IMR-90 (cell line): Measurements from ENCODE around the gene CHST8. TPM values are rescaled to one million over a fixed set of nuclear protein-coding genes. Genes with fewer than 3 reads are reported as not detected.

Experiments used
- ATAC-seq: fragments of 200-7000 bp; cut with Tn5 transposase; 2 replicates; pipeline ENCODE4 v1.9.1; 2020; ENCODE audit warnings: low read depth, mild to moderate bottlenecking, moderate library complexity
- BruUV-seq: library from RNA; stranded (reverse); fragments of 400-500 nt; replicated peaks from 2 replicates; lab custom pipeline; 2021; lab: Mats Ljungman, UMichigan
- CTCF ChIA-PET: fragments of 300-600 bp; formaldehyde crosslinking; extraction: SDS; loops from one replicate; lab custom pipeline; 2021; ENCODE audit warnings: antibody characterized with exemption; lab: Yijun Ruan, JAX
- POLR2A ChIA-PET: fragments of 300-600 bp; sonication (Branson Sonifier 250); formaldehyde crosslinking; loops from one replicate; lab custom pipeline; 2022; ENCODE audit warnings: antibody characterized with exemption; ENCODE audit not compliant: unreplicated experiment; lab: Charles Lee
- DNase-seq: peaks from one replicate; pipeline ENCODE4 v3.0.0; 2013
- H2AFZ ChIP-seq: replicated peaks from 2 replicates; pipeline ENCODE3; 2013; ENCODE audit warnings: low read length, mild to moderate bottlenecking; ENCODE audit not compliant: poor library complexity
- H2AK5ac ChIP-seq: 2 replicates; pipeline ENCODE4 v1.6.1; 2013; ENCODE audit warnings: low read depth, low read length, inconsistent platforms
- H2AK9ac ChIP-seq: replicated peaks from 2 replicates; pipeline ENCODE3; 2013; ENCODE audit warnings: mild to moderate bottlenecking, low read depth, low read length, moderate library complexity; ENCODE audit not compliant: poor library complexity
- H2BK120ac ChIP-seq: 2 replicates; pipeline ENCODE4 v1.6.1; 2013; ENCODE audit warnings: low read depth, low read length, inconsistent platforms
- H2BK15ac ChIP-seq: 3 replicates; pipeline ENCODE4 v1.6.1; 2013; ENCODE audit warnings: low read depth, low read length, inconsistent platforms
- H2BK20ac ChIP-seq: 2 replicates; pipeline ENCODE4 v1.6.1; 2013; ENCODE audit warnings: low read depth, mild to moderate bottlenecking, inconsistent platforms, low read length, moderate library complexity
- H2BK5ac ChIP-seq: 2 replicates; pipeline ENCODE4 v1.6.1; 2013; ENCODE audit warnings: mild to moderate bottlenecking, low read depth, low read length, inconsistent platforms; ENCODE audit not compliant: poor library complexity, severe bottlenecking
- H3K14ac ChIP-seq: replicated peaks from 2 replicates; pipeline ENCODE4 v1.6.1; 2013; ENCODE audit warnings: low read depth, low read length, inconsistent platforms
- H3K18ac ChIP-seq: 2 replicates; pipeline ENCODE4 v1.6.1; 2013; ENCODE audit warnings: low read depth, low read length, control low read depth
- H3K23ac ChIP-seq: 2 replicates; pipeline ENCODE4 v1.6.1; 2013; ENCODE audit warnings: low read depth, low read length, inconsistent platforms
- H3K27ac ChIP-seq: 2 replicates; pipeline ENCODE4 v1.5.1; 2013; ENCODE audit warnings: mild to moderate bottlenecking, control low read depth, low read length; ENCODE audit not compliant: insufficient read depth
- H3K27me3 ChIP-seq: 2 replicates; pipeline ENCODE4 v1.6.1; 2013; ENCODE audit warnings: low read length; ENCODE audit not compliant: control insufficient read depth, insufficient read depth
- H3K36me3 ChIP-seq: 2 replicates; pipeline ENCODE4 v1.6.1; 2013; ENCODE audit warnings: low read length, mixed read lengths; ENCODE audit not compliant: control insufficient read depth, insufficient read depth
- H3K4ac ChIP-seq: 2 replicates; pipeline ENCODE4 v1.6.1; 2013; ENCODE audit warnings: low read depth, low read length, inconsistent platforms
- H3K4me1 ChIP-seq: 2 replicates; pipeline ENCODE4 v1.6.1; 2013; ENCODE audit warnings: low read length, mixed read lengths; ENCODE audit not compliant: control insufficient read depth, insufficient read depth
- H3K4me2 ChIP-seq: 2 replicates; pipeline ENCODE4 v1.6.1; 2013; ENCODE audit warnings: low read depth, mild to moderate bottlenecking, control low read depth, low read length, moderate library complexity
- H3K4me3 ChIP-seq: 2 replicates; pipeline ENCODE4 v1.5.1; 2013; ENCODE audit warnings: low read depth, mild to moderate bottlenecking, control low read depth, low read length, moderate library complexity; ENCODE audit not compliant: insufficient read depth
- H3K56ac ChIP-seq: 2 replicates; pipeline ENCODE4 v1.6.1; 2013; ENCODE audit warnings: low read length, inconsistent platforms; ENCODE audit not compliant: insufficient read depth; ENCODE audit errors: extremely low read depth
- H3K79me1 ChIP-seq, 2 experiments: 2 replicates each; pipeline ENCODE4 v1.6.1; 2013; ENCODE audit warnings: low read length in 2 of 2, inconsistent platforms in 1 of 2, low read depth in 1 of 2
- H3K9ac ChIP-seq: 2 replicates; pipeline ENCODE4 v1.6.1; 2013; ENCODE audit warnings: low read depth, low read length, control low read depth
- H3K9me1 ChIP-seq: 2 replicates; pipeline ENCODE4 v1.6.1; 2013; ENCODE audit warnings: low read length, inconsistent platforms; ENCODE audit not compliant: insufficient read depth
- H3K9me3 ChIP-seq: 2 replicates; pipeline ENCODE4 v1.6.1; 2013; ENCODE audit warnings: low read length; ENCODE audit not compliant: control insufficient read depth, insufficient read depth
- H4K20me1 ChIP-seq: 2 replicates; pipeline ENCODE4 v1.6.1; 2013; ENCODE audit warnings: low read length, inconsistent platforms; ENCODE audit not compliant: insufficient read depth
- H4K5ac ChIP-seq: 2 replicates; pipeline ENCODE4 v1.6.1; 2013; ENCODE audit warnings: mild to moderate bottlenecking, low read depth, low read length, control low read depth
- H4K8ac ChIP-seq, 2 experiments: 2 replicates each; pipeline ENCODE4 v1.6.1; 2013; ENCODE audit warnings: low read depth in 2 of 2, low read length in 2 of 2, control low read depth in 1 of 2, inconsistent platforms in 1 of 2
- H4K91ac ChIP-seq: 2 replicates; pipeline ENCODE4 v1.6.1; 2013; ENCODE audit warnings: low read depth, low read length, inconsistent platforms; ENCODE audit not compliant: insufficient read depth
- CEBPB ChIP-seq: IDR thresholded peaks from 2 replicates; pipeline ENCODE4 v1.6.1; 2012; ENCODE audit warnings: low read depth, low read length, improper control_type of control experiment
- MAFK ChIP-seq: IDR thresholded peaks from 2 replicates; pipeline ENCODE4 v1.6.1; 2012; ENCODE audit warnings: low read depth, low read length, improper control_type of control experiment
- MXI1 ChIP-seq: IDR thresholded peaks from 2 replicates; pipeline ENCODE4 v1.6.1; 2012; ENCODE audit warnings: low read depth, mild to moderate bottlenecking, low read length, moderate library complexity, borderline replicate concordance
- NFE2L2 ChIP-seq: fragments of 150-350 bp; IDR thresholded peaks from 2 replicates; pipeline ENCODE4 v1.6.1; 2016; ENCODE audit warnings: low read depth, mild to moderate bottlenecking, low read length
- RAD21 ChIP-seq: IDR thresholded peaks from 2 replicates; pipeline ENCODE4 v1.6.1; 2012; ENCODE audit warnings: low read length, improper control_type of control experiment
- RCOR1 ChIP-seq: IDR thresholded peaks from 2 replicates; pipeline ENCODE4 v1.6.1; 2012; ENCODE audit warnings: mild to moderate bottlenecking, low read length, improper control_type of control experiment; ENCODE audit not compliant: insufficient replicate concordance
- RFX5 ChIP-seq: IDR thresholded peaks from 2 replicates; pipeline ENCODE4 v1.8.0; 2012; ENCODE audit warnings: low read depth, mild to moderate bottlenecking, low read length, moderate library complexity
- WGBS, 2 experiments: methylation state at CpG; one replicate each; pipeline versions ENCODE4 v1.1.5 to v1.1.7; 2013; ENCODE audit warnings: missing lambda C conversion rate in 2 of 2; ENCODE audit not compliant: insufficient read length in 1 of 2; ENCODE audit errors: extremely low coverage in 2 of 2; 5-methylcytosine and 5-hydroxymethylcytosine counted together
- dilution Hi-C: fragments of 300-500 bp; cut with HindIII; formaldehyde crosslinking; loops from one replicate; pipeline ENCODE4 v1.14.3; 2018; ENCODE audit warnings: low sequenced_read_pairs; ENCODE audit not compliant: unreplicated experiment
- in situ Hi-C: fragments of 300-500 bp; cut with MboI; formaldehyde crosslinking; loops from 3 replicates; pipeline ENCODE4 v1.14.3; 2019; ENCODE audit warnings: low sequenced_read_pairs, inconsistent platforms, mixed read lengths
- intact Hi-C: fragments of 100-400 bp; cut with micrococcal nuclease; formaldehyde crosslinking; loops from 2 replicates; pipeline ENCODE4 v1.10.0; 2022
- polyA plus RNA-seq, 3 experiments: library from polyadenylated mRNA; depleted of rRNA; stranded (reverse); fragments of >200 nt; gene quantifications; 2 replicates each; pipeline ENCODE4 v1.2.3, GENCODE V29; 2012; ENCODE audit warnings: low replicate concordance in 1 of 3
- total RNA-seq: library from RNA; depleted of rRNA; stranded (reverse); fragments of >200 nt; gene quantifications from 2 replicates; pipeline ENCODE4 v1.2.3, GENCODE V29; 2012
- TF ChIP-seq, protein P1 (sequence below): fragments of 150-350 bp; IDR thresholded peaks from 2 replicates; pipeline ENCODE4 v1.6.1; 2017; ENCODE audit warnings: mild to moderate bottlenecking, antibody characterized with exemption, low read length, low read depth

Gene CHST8
- total and polyA plus RNA-seq, 2 of the 4 experiments (the other 2 are of a cell fraction) = not detected

DNA sequence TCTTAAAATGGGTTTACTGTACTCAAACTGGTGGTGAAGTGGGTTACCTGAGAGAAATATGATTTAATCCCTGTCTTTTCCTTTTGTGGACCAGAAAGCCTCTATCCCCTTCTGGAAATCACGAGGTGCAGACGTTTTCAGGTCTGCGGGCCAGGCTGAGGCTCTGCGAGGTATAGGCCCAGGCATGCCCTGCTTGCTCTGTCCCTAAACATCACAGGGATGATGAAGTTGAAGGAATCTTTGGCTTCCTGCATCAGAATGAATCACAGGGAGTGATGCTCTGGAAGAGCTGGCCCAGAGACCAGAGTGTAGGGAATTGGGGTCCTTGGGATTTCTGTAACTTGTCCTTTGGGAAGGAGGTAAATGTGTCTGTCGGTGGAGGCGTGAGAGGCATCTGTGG is 18.4 kb upstream of the CHST8 start:
- no peak overlapping the region for H3K27ac ChIP-seq
- TF ChIP-seq RCOR1 (no peak), RFX5 (no peak), RAD21 (no peak), MXI1 (no peak), NFE2L2 (no peak), CEBPB (no peak), MAFK (no peak)
- TF ChIP-seq, protein P1, sequence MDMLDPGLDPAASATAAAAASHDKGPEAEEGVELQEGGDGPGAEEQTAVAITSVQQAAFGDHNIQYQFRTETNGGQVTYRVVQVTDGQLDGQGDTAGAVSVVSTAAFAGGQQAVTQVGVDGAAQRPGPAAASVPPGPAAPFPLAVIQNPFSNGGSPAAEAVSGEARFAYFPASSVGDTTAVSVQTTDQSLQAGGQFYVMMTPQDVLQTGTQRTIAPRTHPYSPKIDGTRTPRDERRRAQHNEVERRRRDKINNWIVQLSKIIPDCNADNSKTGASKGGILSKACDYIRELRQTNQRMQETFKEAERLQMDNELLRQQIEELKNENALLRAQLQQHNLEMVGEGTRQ = no peak
- no peak overlapping the region for H2AK9ac ChIP-seq
- H3K27me3 ChIP-seq = no peaks in the 10 kb centered on the region
- POLR2A ChIA-PET = no interaction called here
- no TSS peak for BruUV-seq
- no peak overlapping the region for H4K91ac ChIP-seq
- no peak overlapping the region for H4K5ac ChIP-seq
- H2AFZ ChIP-seq = no peak overlapping the region
- no peak overlapping the region for H3K9ac ChIP-seq
- no peak overlapping the region for H4K8ac ChIP-seq
- dilution Hi-C loops = no loop called here
- no peaks in the 10 kb centered on the region for H3K9me1 ChIP-seq
- H3K56ac ChIP-seq = no peak overlapping the region
- H3K18ac ChIP-seq = no peak overlapping the region
- no peak overlapping the region for H3K4ac ChIP-seq
- CTCF ChIA-PET = no interaction called here
- no peak overlapping the region for H2BK20ac ChIP-seq
- no peaks in the 10 kb centered on the region for H3K36me3 ChIP-seq
- DNase-seq (no peak), ATAC-seq (no peak)
- intact Hi-C loops = no loop called here
- no peak overlapping the region for H2BK5ac ChIP-seq
- H3K4me2 ChIP-seq = no peak overlapping the region
- WGBS, 2 experiments = no CpG with 5 or more reads among the region's 6 CpGs
- H3K23ac ChIP-seq = no peak overlapping the region
- H3K4me1 ChIP-seq = no peaks in the 10 kb centered on the region
- H2AK5ac ChIP-seq = no peak overlapping the region
- no peak overlapping the region for H2BK15ac ChIP-seq
- no peak overlapping the region for H3K4me3 ChIP-seq
- H3K79me1 ChIP-seq = no peaks in the 10 kb centered on the region
- H3K14ac ChIP-seq = no peak overlapping the region
- in situ Hi-C loops = no loop called here
- H2BK120ac ChIP-seq = no peak overlapping the region
- no peaks in the 10 kb centered on the region for H4K20me1 ChIP-seq
- H3K9me3 ChIP-seq = peaks cover 12% of the 10 kb centered on the region
